HUDEP-2 (cell line): Measurements from ENCODE around the gene AGT.
A peak's percentile ranks its signal among the peaks of the same experiment; 100 is the strongest.

ENCODE experiments used
- DNase-seq, 76 experiments: peaks; one replicate each; lab custom pipeline; 2025; ENCODE audit not compliant: unreplicated experiment in 76 of 76; lab: John Stamatoyannopoulos, UW

Gene AGT

DNA sequence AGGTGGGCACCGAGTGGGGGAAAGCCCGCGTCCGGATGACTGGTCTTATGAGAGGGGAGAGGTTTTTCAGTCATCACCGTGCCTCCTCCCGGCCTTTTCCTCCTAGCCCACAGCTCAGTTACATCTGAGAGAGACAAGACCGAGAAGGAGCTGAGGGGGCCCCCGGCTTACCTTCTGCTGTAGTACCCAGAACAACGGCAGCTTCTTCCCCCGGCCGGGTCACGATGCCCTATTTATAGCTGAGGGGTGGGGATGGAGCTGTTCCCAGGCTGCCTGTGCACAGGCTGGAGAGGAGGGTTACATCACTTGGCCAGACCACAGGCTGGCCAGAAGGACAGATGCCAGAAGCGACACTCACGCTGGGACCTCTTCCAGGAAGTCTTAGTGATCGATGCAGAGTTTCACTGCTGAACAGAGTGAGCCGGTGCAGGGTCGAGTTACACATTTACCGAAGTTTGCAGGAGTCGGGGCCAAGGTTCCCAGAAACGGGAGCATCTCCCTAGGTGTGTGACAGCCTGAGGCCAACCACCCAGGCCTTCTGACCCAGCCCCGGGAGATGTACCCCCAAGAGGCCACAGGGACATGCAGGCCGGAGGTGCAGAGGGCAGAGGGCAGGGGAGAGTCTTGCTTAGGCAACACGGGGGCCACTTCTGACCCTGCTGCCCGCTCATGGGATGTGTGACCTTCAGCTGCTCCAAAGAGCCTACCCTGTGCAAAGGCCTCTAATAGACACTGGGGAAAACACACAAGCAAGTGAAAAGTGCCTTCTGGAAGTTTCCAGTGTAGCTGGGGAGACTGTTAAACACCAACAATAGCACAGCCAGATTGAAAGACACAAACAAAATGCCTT is at the start of gene AGT:
Gene AGT (minus strand): TSS at position 208 of the 850 bp plus-strand sequence. CDS start 3,299 bp downstream, outside the sequence.
- DNase-seq = no peak

DNA sequence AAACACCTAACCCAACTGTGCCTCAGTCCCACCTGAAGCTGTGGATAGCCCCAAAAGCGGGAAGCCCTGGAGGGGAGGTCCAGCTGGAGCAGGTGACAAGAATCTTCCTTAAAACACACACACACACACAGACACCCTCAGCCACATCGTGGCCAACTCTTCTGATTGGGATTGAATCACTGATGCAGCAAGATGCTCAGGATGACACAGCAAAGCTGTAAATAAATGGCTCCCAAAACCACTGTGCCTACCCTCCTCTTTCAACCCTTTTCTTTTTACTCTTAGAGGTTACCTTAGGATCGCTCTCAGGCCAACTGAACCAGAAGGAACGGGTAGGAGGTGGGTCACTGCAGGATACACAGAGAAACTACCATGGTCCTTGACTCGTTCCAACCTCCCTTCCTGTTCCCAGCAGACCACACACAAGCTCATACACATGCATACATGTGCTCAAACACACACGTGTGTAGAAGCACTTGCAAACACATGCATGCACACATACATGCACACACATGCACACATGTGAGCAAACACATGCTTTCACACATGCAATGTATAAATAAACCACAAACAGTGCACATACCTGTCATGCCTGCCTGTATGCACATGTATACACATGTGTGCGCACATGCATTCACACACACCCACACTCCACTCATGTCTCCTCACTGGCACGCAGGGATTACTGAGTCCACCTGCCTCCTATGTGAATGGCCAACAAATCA is 47.7 kb upstream of the AGT start:
- DNase-seq = no peak

DNA sequence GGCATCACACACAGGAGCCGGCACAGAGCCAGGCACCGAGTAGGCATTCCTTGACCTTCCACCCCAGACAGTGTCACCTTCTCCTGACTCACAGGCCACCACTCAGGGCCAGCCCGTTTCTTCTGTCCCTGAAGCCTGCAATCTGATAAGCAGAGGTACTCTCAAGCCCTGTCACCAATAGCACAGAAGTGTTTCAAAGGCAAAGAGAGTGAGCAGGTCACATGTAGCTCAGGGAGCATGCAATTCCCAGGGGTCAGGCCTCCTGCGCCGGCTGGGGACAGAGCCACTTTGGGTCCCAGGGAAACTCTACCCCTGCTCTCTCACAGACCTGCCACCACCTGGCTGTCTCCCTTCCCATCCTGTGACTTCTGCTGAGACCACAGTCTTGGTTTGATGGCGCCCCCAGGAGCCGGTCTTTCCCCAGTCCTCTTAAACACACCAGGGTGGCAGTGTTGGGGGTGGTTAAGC is 46.5 kb upstream of the AGT start:
- no peak for DNase-seq

DNA sequence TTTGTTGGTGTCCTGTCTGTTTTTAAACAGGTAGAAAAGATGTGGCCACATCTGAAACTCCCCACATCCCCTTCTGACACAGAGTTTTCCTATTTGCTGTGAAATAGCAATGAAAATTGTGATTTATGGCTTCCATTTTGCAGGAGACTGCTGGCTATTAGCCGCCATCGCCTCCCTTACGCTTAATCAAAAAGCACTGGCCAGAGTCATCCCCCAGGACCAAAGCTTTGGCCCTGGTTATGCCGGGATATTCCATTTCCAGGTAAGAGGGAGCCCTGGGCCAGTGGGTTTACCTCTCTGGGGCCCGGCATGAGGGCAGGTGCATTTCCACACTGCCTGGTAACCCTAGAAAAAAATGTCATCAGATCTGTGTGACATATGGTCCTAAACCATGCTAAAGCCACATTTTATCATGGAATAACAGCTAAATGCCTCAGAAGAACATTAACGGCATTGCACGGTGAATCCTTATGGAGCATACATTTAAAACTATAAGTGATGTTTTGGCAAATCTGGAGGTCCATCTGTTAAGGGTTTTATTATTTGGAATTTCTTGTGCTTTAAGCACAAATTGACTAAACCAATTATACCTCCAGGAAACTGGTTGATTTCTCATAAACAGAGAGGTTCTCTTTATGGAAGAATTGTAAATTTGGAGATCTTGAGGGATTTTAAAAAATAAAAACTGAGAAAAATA is 45.6 kb upstream of the AGT start:
- no peak for DNase-seq

DNA sequence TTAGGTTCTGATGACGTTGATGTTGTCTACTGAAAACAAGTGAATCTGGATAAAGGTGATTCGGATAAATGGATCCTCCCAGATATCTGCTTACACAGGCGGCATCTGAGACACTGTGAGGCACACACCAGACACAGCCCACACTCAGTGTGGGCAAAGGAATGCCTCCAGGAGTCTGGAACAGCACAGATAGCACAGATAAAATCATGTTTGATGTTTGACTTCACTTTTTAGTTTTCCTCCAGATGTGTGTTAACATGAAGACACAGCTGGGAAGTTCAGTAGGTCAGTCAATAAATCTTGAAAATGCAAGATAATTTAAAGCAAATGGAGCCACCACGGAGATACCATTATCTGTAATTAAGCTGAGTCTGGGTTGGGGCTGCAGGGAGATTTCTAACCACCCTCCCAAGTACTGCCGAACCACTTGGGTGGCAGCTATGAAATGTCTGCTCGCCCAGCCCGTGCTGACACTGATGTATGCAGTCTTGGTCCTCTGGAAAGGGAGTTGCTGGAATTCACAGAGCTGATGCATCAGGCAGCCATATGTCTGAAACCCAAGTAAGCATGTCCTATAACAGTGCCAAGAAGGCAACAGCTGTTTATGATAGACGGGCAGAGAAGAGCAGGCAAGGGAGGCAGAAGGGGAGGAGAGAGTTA is 44.9 kb upstream of the AGT start:
- peak in 2 of 76 experiments; percentile 3 to 6 for DNase-seq

DNA sequence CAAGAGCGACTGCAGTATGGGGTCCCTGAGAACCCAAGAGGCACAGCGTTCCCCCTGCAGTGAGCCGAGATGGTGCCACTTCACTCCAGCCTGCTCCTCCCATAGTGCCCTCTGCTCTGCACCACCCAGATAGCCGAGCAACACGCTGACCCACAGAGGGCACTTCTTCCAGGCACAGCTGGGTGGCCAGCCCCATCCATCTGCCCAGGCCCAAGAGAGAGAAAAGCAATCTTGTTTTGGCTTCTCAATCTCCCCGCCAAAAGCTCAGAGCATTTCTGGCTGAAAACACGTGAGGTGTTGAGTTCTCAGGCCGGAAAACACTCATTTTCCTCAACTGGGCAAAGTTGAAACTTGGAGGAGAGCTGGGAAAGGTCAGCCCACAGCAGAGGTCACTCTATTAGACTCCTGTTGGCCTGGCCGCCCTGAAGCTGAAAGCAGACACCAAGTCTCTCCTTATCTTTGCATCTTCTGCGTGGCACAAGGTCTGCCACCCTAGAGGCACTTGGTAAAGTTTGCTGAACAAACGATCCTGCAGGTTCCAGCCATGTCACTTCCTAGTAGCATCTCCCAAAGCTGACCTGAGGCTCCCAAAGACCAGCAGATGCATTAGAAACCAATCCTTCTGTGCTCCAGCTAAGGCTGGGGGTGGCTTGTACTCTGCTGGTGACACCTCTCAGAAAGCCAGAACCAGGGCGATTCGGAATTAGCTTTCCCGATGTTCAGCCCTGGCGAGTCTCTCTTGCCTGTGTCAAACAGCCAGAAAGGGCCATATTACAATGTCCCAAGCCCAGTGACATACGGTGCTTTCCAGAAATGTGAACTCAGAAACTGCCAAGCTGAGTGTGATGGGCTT is 44.2 kb upstream of the AGT start:
- no peak for DNase-seq

DNA sequence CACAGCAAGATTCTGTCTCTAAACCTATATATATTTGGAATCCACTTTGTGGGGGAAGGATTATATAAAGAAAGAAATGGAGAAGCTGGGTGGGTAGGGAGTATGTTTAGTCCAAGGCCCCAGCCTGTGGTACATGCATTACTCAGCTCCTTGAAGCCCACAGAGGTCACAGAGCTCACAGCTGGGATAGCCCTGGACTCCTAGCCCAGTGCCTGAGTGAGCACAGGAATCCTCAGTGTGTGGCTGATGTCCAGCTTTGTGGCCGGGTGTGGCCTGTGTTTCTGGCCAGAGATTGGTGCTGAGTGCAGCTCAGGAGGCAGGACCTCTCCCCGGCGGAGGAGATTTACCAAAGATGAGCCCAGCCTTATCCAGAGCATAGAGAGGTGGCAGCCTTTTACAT is 40.9 kb upstream of the AGT start:
- peak in 11 of 76 experiments; percentile 4 to 26 (median 11) for DNase-seq

DNA sequence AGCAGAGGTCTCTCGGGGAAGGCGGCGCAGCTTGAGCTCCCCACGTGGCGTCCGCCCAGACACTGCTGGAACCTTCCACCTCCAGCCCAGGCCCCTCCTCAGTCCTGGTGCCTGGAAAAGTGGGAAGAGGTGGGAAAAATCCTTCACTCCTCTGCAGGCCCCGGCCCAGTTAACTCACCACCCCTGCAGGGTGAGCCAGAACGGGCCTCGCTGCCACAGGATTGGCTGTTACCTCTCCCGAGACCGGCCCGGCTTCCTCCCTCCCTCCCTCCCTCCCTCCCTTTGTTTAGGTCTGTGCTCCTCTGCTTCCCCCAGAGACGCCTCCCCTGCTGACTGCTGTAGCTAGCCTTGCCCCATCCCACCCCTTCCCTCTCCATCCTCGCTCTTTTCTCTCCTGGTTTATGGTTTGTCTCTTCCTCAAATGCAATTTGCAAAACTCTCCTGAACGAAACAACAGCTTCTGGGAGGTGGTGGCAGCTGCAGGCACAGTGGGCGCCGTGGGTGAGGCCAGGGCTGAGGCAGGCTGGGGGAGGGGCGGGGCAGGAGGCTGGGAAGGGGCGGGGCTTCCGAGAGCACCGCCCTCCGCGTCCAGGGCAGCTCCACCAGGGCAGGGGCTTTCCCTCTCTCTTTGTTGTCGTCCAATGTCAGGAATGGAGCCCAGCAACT is 39.8 kb upstream of the AGT start:
- DNase-seq = peak in 23 of 76 experiments; percentile 2 to 41 (median 13)

DNA sequence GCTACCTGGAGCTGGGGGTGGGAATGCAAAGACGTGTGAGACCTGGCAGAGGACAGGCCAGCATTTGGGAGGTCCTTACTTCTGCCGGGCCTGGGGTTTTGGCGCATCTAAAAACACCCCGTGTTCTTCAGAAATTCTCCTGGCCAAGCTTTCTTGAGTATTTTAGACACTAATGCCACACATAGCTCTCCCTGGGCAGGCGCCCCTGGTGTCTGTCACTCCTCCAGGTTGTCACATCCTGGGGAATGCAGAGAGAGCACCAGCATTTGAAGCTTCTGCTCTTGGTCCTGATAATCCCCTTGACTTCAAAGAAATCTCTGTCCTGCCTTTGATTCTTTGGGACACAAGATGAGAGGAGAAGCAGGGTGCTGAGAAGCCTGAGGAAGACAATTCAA is 39.3 kb upstream of the AGT start:
- DNase-seq = no peak

DNA sequence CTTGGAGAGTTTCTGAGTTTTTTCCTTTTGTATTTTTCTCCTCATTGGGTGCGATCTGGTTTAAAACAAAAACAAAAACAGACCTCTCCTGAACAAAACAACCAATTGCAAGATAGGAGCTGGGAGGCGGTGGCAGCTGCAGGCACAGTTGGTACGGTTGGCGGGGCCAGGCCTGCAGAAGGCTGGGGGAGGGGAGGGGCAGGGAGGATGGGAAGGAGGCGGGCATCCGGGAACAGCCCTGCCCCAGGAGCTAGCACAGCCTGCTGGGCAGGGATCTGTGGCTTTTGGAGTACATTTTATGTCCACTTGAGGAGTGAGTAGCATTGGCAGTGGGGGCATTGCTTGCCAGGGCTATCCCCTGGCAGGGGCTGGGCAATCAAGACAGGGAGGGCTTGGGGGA is 38.5 kb upstream of the AGT start:
- DNase-seq = no peak

DNA sequence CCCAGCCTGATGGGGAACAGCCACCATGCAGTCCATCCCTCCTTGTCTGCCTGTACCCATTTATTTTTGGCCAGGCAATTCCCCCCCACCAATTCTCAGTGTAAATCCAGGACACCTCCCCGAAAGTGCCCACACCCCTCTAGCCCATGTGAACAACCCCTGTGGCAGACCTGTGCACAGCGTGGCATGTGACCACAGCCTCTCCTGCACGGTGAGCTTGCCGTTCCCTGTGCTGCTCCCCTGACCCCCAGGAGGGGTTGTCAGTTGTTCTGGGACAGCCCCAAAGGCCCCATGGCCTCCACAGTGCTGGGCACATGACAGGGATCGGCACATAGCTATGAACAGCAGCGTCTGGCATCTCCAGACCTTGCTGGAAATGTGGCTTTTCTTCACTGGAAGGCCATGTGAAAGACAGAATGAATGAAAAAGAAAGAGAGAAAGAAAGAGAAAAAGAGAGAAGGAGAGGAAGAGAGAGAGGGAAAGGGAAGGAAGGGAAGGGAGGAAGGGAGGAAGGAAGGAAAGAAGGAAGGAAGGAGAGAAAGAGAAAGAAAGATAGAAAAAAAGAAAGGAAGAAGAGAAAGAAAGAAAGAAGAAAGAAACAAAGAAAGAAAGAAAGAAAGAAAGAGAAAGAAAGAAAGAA is 37.2 kb upstream of the AGT start:
- DNase-seq = no peak

DNA sequence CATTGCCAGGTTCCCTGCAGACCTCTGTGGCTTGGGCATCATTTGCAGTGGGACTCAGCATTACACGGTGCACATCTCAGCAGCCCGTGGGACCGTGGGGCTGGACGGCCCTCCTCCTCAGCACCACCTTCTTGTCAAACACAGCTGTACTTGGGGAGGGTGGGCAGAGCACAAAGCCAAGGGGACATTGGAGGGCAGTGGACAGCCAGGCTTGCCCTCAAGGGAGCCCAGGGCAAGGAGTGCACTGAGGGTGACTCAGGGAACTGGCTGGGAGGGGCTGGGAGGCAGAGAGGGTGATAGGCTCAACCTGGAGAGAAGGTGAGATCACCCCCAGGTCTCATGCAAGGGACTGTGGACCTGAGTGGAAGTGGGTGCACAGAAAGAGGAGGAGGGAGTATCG is 36.7 kb upstream of the AGT start:
- DNase-seq = no peak

DNA sequence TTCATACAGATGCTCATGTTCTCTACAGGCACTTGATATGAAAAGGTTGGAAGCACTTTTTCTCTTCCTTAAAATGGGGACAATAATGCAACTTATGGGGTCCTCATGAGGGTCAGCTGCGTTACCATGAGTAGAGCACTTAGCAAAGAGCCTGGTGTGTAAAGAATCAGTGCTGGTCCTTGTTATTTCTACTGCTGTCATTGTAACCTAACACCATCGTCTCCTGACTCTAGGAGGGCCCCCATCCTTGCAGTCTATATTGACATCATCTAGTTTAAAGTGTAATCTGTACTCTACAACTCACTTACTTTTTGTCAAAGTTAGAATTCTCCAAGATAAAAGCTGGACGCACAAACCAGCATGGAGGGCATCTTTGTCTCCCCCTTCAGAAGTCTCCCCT is 35.7 kb upstream of the AGT start:
- no peak for DNase-seq

DNA sequence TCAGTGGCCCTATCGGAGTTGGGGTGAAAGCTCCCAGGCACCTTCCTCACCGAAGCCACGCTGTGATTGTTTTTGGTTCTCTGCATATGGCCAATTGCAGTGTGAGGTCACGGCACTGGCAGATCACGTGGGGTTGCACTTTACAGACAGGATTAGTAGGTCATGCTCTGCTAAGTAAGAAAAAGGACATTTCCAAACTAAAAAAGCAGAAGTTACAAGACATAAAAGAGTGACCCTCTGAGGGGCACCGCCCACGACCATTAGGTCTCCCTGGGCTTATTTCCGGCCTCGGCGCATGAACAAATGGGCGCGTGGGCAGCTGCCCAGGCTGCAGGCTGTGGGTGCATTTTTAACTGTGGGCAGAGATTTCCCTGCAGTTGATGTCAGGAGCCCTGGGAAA is 35.2 kb upstream of the AGT start:
- no peak for DNase-seq

DNA sequence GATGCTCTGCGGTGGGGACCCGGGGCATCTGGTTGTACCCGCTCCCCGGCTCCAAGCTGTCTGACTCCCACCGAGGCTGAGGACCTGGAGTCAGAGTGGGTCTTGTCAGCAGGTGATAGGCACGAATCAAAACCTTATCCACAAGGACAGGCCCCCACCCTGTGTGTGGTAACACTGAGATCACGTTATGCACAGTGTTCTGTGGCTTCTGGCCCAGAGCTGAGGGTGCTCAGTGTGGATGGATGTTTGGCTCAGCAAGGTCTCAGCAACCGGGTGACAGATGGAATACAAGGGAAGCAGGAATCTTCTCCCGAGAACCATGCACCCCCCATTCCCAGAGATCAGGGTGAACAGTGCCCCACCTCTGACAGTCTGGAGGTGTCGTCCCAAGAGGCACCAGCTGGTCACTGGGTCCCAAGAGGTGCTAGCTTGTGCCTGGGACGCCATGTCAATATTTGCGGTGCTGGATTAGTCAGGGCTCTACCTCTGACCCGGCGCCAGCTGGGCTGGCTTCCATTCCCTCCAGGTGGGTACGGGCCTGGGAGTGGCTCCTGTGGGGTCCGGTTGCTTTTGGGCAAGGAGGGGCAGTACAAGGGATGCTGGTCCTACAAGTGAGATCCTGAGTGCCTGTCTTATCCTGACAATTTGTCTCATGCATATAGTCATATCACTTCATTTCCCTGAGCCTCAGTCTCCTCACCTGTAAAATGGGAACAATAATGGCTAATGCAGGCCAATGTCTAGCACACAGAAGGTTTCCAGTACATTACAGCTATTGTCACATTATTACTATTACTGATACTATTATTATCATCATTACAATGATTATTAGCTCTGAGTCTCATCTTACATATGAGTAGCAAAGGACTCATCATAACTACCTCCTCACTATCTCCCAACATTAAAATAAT is 34.2 kb upstream of the AGT start:
- no peak for DNase-seq

DNA sequence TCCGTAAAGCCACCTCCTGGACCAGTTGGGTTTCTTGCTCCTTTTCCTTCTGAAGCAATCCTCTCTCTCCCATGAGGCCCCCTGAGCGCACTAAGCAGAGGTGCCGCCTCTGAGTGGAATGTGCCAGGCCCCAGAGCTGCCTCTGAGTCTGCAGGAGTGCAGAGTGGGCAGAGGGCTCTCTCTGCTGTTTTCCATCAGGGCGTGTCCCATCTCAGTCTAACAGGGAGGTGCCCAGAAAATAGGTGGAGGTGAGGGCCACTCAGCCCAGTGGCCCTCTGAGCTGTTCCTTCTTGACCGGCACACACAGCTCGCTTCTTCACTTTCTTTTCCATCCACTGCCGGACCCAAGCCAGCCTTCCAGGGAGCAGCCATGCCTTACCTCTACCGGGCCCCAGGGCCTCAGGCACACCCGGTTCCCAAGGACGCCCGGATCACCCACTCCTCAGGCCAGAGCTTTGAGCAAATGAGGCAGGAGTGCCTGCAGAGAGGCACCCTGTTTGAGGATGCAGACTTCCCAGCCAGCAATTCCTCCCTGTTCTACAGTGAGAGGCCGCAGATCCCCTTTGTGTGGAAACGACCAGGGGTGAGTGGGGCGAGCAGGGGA is 33.3 kb upstream of the AGT start, which contains the start of gene CAPN9:
Gene CAPN9 (plus strand): TSS at position 262 of the 604 bp plus-strand sequence. CDS start 109 bp downstream, at position 371.
- no peak for DNase-seq

DNA sequence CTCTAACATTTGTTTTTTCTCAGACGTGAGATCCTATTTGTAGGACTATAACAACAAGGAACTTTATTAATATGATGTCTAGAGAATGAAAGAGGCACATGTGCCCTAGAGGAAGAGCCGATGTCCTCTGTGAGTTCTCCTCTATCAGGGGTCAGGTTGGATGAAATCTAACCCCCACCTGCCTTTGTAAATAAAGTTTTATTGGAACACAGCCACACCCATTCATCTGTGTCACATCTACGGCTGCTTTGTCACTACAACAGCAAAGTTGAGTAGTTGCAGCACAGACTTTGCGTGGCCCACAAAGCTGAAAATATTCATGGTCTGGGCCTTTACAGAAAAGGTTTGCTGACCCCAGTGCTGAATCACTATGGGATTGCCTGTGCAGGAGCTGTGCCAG is 32.7 kb upstream of the AGT start:
- DNase-seq = no peak
